DND-41 (cell line): ENCODE results near the gene FARP1.

Source experiments
- ATAC-seq: fragments of 200-7000 bp; cut with Tn5 transposase; 3 replicates; pipeline ENCODE4 v1.9.1; 2021; ENCODE audit warnings: low read depth; ENCODE audit not compliant: insufficient read depth
- DNase-seq: peaks from one replicate; pipeline ENCODE4 v3.0.0-alpha.2; 2020
- H2AFZ ChIP-seq: 2 replicates; pipeline ENCODE4 v1.6.0; 2012; ENCODE audit warnings: low read depth, low read length
- H3K27ac ChIP-seq: 2 replicates; pipeline ENCODE4 v1.5.1; 2012; ENCODE audit warnings: low read length, inconsistent platforms
- H3K27me3 ChIP-seq: fragments of 200-600 bp; sonication (generic); 2 replicates; pipeline ENCODE4 v1.6.0; 2012; ENCODE audit warnings: low read length, mild to moderate bottlenecking, inconsistent platforms; ENCODE audit not compliant: insufficient read depth, poor library complexity
- H3K36me3 ChIP-seq: 2 replicates; pipeline ENCODE4 v1.5.1; 2012; ENCODE audit warnings: low read length, inconsistent platforms; ENCODE audit not compliant: insufficient read depth
- H3K4me1 ChIP-seq: 2 replicates; pipeline ENCODE4 v1.5.1; 2012; ENCODE audit warnings: mild to moderate bottlenecking, low read length; ENCODE audit not compliant: insufficient read depth
- H3K4me2 ChIP-seq: 2 replicates; pipeline ENCODE4 v1.6.0; 2012; ENCODE audit warnings: mild to moderate bottlenecking, moderate library complexity, low read length, inconsistent platforms; ENCODE audit not compliant: insufficient read depth
- H3K4me3 ChIP-seq, 2 experiments: fragments of 200-600 bp in 1 of 2; shearing (Covaris generic) in 1 of 2; 2 replicates each; pipeline ENCODE4 v1.5.1; 2012 to 2016; ENCODE audit warnings: inconsistent platforms in 2 of 2, low read length in 2 of 2, mild to moderate bottlenecking in 2 of 2, low read depth in 1 of 2, moderate library complexity in 1 of 2
- H3K79me2 ChIP-seq: 2 replicates; pipeline ENCODE4 v1.6.0; 2012; ENCODE audit warnings: low read length, inconsistent platforms; ENCODE audit not compliant: insufficient read depth
- H3K9ac ChIP-seq: 2 replicates; pipeline ENCODE4 v1.6.0; 2012; ENCODE audit warnings: low read depth, mild to moderate bottlenecking, inconsistent platforms, low read length, moderate library complexity
- H3K9me3 ChIP-seq: 2 replicates; pipeline ENCODE4 v1.5.1; 2012; ENCODE audit warnings: low read length, moderate library complexity, mild to moderate bottlenecking, inconsistent platforms; ENCODE audit not compliant: insufficient read depth, severe bottlenecking
- H4K20me1 ChIP-seq: 2 replicates; pipeline ENCODE4 v1.6.0; 2012; ENCODE audit warnings: low read length; ENCODE audit not compliant: insufficient read depth
- EZH2 ChIP-seq: IDR thresholded peaks from 3 replicates; pipeline ENCODE4 v1.6.1; 2012; ENCODE audit warnings: borderline replicate concordance, low read depth, mild to moderate bottlenecking, moderate library complexity, low read length, inconsistent platforms; ENCODE audit not compliant: severe bottlenecking
- TF ChIP-seq, protein P1 (sequence below): IDR thresholded peaks from 2 replicates; pipeline ENCODE4 v1.5.1; 2012; ENCODE audit warnings: borderline replicate concordance, low read length, moderate library complexity, mild to moderate bottlenecking; ENCODE audit not compliant: poor library complexity, severe bottlenecking; ENCODE audit errors: extremely low read depth

Gene FARP1

DNA sequence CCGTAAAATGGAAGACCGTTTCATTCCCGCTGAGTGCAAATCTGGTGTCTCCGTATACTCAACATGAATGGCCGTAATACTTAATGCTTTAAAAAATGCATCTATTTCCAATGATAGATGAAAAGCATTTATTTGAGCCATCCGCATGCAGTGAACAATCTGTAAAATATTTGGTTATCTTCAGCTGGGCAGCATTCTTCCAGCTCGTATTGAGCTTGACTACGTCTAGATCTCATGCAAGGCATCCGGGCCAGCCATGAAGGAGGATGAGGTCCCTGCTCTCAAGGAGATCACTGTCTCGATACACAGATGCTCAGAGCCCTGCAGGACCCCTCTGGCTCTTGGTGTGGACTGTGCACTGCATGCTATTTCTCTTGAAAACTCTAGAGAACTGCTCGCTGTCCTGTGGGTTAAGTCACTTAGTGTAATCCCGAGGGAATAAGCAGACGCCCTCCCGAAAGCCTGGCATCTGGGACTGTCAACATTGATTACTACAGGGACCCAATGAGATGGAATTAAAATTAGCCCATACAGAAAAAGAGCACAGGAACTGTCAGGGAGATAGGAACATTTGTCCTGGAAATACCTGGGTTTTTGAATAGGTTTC is 146.5 kb downstream of the FARP1 start:
- Histone ChIP-seq H3K9me3 (no peaks in the 10 kb centered on the region), H2AFZ (no peak overlapping the region), H3K36me3 (no peaks in the 10 kb centered on the region), H3K27me3 (peaks cover 13% of the 10 kb centered on the region), H3K4me2 (no peak overlapping the region), H3K9ac (no peak overlapping the region), H3K4me1 (no peaks in the 10 kb centered on the region), H3K27ac (no peak overlapping the region), H3K79me2 (no peaks in the 10 kb centered on the region), H4K20me1 (no peaks in the 10 kb centered on the region; the same call in 1 of the 2 replicates), H3K4me3 (no peak overlapping the region)
- no peak for ATAC-seq
- TF ChIP-seq EZH2, result no peak
- TF ChIP-seq, protein P1, sequence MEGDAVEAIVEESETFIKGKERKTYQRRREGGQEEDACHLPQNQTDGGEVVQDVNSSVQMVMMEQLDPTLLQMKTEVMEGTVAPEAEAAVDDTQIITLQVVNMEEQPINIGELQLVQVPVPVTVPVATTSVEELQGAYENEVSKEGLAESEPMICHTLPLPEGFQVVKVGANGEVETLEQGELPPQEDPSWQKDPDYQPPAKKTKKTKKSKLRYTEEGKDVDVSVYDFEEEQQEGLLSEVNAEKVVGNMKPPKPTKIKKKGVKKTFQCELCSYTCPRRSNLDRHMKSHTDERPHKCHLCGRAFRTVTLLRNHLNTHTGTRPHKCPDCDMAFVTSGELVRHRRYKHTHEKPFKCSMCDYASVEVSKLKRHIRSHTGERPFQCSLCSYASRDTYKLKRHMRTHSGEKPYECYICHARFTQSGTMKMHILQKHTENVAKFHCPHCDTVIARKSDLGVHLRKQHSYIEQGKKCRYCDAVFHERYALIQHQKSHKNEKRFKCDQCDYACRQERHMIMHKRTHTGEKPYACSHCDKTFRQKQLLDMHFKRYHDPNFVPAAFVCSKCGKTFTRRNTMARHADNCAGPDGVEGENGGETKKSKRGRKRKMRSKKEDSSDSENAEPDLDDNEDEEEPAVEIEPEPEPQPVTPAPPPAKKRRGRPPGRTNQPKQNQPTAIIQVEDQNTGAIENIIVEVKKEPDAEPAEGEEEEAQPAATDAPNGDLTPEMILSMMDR, result no peak
- no peak for DNase-seq

DNA sequence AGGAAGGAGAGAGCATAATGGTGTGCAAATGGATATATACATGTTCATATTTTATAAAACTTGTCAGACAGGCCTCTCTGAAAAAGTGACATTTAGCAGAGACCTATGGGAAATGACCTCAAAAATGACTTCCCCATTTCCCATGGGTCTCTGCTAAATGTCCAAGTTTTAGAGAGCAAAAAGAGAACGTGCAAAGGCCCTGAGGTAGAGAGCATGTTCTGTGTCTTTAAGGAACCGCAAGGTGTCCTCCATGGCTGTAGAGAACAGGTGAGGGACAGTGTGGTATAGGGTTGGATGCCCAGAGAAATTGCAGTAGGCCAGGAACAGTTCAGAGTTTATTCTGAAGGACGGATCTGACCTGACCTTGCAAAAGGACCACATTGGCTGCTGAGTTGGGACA is 147.4 kb downstream of the FARP1 start:
- TF ChIP-seq, protein P1, result no peak
- no peak for TF ChIP-seq EZH2
- H3K4me2 ChIP-seq, result no peak overlapping the region
- H2AFZ ChIP-seq, result no peak overlapping the region
- H3K4me3 ChIP-seq, result no peak overlapping the region
- DNase-seq (no peak), ATAC-seq (no peak)
- no peaks in the 10 kb centered on the region for H3K9me3 ChIP-seq
- no peaks in the 10 kb centered on the region for H3K79me2 ChIP-seq
- no peak overlapping the region for H3K9ac ChIP-seq
- H4K20me1 ChIP-seq, result no peaks in the 10 kb centered on the region; the same call in 1 of the 2 replicates
- no peak overlapping the region for H3K27ac ChIP-seq
- no peaks in the 10 kb centered on the region for H3K4me1 ChIP-seq
- H3K27me3 ChIP-seq, result peaks cover 9% of the 10 kb centered on the region
- no peaks in the 10 kb centered on the region for H3K36me3 ChIP-seq

DNA sequence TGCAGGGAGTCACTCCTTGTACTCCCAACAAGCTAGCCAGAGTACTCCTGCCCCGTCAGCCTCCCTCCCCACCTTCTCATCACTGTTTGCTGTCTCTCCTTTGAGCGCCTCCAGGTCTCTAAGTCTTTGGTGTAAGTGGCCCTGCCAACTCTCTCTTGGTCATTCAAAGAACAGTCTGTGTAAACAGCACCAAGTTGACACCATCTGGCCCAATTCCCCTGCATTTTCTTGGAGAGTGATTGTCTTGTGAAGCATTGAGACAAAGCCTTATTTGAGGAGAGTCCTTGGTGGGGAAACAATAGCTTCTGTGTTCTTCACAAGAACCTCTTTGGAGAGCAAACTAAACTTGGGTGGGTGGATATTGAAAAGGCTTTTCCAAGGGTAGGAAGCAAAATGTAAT is 148.8 kb downstream of the FARP1 start:
- no peak overlapping the region for H3K4me2 ChIP-seq
- no peak overlapping the region for H3K9ac ChIP-seq
- H3K9me3 ChIP-seq, result no peaks in the 10 kb centered on the region
- no peak overlapping the region for H3K27ac ChIP-seq
- peaks cover 3% of the 10 kb centered on the region for H3K27me3 ChIP-seq
- H3K4me3 ChIP-seq, result no peak overlapping the region
- TF ChIP-seq, protein P1, result no peak
- no peak for TF ChIP-seq EZH2
- DNase-seq (no peak), ATAC-seq (no peak)
- no peaks in the 10 kb centered on the region for H3K79me2 ChIP-seq
- H3K4me1 ChIP-seq, result no peaks in the 10 kb centered on the region
- H4K20me1 ChIP-seq, result no peaks in the 10 kb centered on the region; the same call in 1 of the 2 replicates
- no peaks in the 10 kb centered on the region for H3K36me3 ChIP-seq
- no peak overlapping the region for H2AFZ ChIP-seq
